Neuronal stem cell (in vitro differentiated cells): ENCODE measurements around the gene SF3B2.

Experiments used
- DNase-seq: peaks from one replicate; pipeline ENCODE4 v3.0.0-alpha.2; 2013; ENCODE audit warnings: low spot score
- H2AFZ ChIP-seq: one replicate; pipeline ENCODE4 v1.6.1; 2013; ENCODE audit warnings: mild to moderate bottlenecking, low read length, inconsistent platforms
- H2AK5ac ChIP-seq: 2 replicates; pipeline ENCODE4 v1.6.1; 2013; ENCODE audit warnings: low read depth, mild to moderate bottlenecking, inconsistent platforms, low read length, moderate library complexity, mixed read lengths
- H2BK120ac ChIP-seq: 2 replicates; pipeline ENCODE4 v1.6.1; 2013; ENCODE audit warnings: low read depth, mild to moderate bottlenecking, inconsistent platforms, low read length, moderate library complexity, mixed read lengths
- H2BK12ac ChIP-seq: one replicate; pipeline ENCODE4 v1.6.1; 2013; ENCODE audit warnings: low read length, inconsistent platforms
- H2BK15ac ChIP-seq: 2 replicates; pipeline ENCODE4 v1.6.1; 2013; ENCODE audit warnings: mild to moderate bottlenecking, low read length, inconsistent platforms, mixed read lengths
- H2BK5ac ChIP-seq: one replicate; pipeline ENCODE4 v1.6.1; 2013; ENCODE audit warnings: inconsistent platforms, mild to moderate bottlenecking, low read length, moderate library complexity
- H3K14ac ChIP-seq: one replicate; pipeline ENCODE4 v1.6.1; 2013; ENCODE audit warnings: low read length, inconsistent platforms
- H3K18ac ChIP-seq: 2 replicates; pipeline ENCODE4 v1.6.1; 2013; ENCODE audit warnings: low read length, inconsistent platforms
- H3K23ac ChIP-seq: 2 replicates; pipeline ENCODE4 v1.6.1; 2013; ENCODE audit warnings: low read depth, mild to moderate bottlenecking, mixed read lengths, low read length, inconsistent platforms; ENCODE audit not compliant: poor library complexity
- H3K27ac ChIP-seq: replicated peaks from 3 replicates; pipeline ENCODE4 v1.5.1; 2013; ENCODE audit warnings: low read length, inconsistent platforms
- H3K27me3 ChIP-seq, 3 experiments: 2 replicates each; pipeline ENCODE4 v1.6.1; 2013; ENCODE audit warnings: low read length in 3 of 3, mild to moderate bottlenecking in 2 of 3, inconsistent platforms in 1 of 3, low read depth in 1 of 3, mixed read lengths in 1 of 3, moderate library complexity in 1 of 3; ENCODE audit not compliant: control insufficient read depth in 3 of 3, insufficient read depth in 3 of 3
- H3K36me3 ChIP-seq, 2 donors: replicated peaks in 1 of 2; 2 replicates each; pipeline ENCODE4 v1.6.1; 2013; ENCODE audit warnings: low read length in 2 of 2; ENCODE audit not compliant: control insufficient read depth in 2 of 2, insufficient read depth in 2 of 2
- H3K4ac ChIP-seq: 2 replicates; pipeline ENCODE4 v1.6.1; 2013; ENCODE audit warnings: inconsistent platforms, mild to moderate bottlenecking, low read length, moderate library complexity
- H3K4me1 ChIP-seq, 2 donors: 1 replicate in 1 of 2; 2 replicates in 1 of 2; pipeline ENCODE4 v1.6.1; 2013; ENCODE audit warnings: low read length in 2 of 2, low read depth in 1 of 2; ENCODE audit not compliant: control insufficient read depth in 2 of 2, insufficient read depth in 1 of 2
- H3K4me2 ChIP-seq: one replicate; pipeline ENCODE4 v1.6.1; 2013; ENCODE audit warnings: mild to moderate bottlenecking, low read length, inconsistent platforms; ENCODE audit not compliant: insufficient read depth, poor library complexity, severe bottlenecking
- H3K4me3 ChIP-seq, 2 donors: 2 replicates each; pipeline ENCODE4 v1.5.1; 2013; ENCODE audit warnings: low read length in 2 of 2, mild to moderate bottlenecking in 2 of 2, inconsistent platforms in 1 of 2, moderate library complexity in 1 of 2
- H3K79me1 ChIP-seq: one replicate; pipeline ENCODE4 v1.6.1; 2013; ENCODE audit warnings: low read depth, mild to moderate bottlenecking, inconsistent platforms, low read length, moderate library complexity
- H3K9ac ChIP-seq: one replicate; pipeline ENCODE4 v1.6.1; 2013; ENCODE audit warnings: mild to moderate bottlenecking, low read depth, low read length, inconsistent platforms; ENCODE audit not compliant: poor library complexity
- H3K9me3 ChIP-seq, 2 donors: replicated peaks in 1 of 2; 2 replicates each; pipeline versions ENCODE3 to v1.6.1; 2013; ENCODE audit warnings: low read length in 2 of 2, mild to moderate bottlenecking in 2 of 2, inconsistent platforms in 1 of 2, low read depth in 1 of 2, mixed read lengths in 1 of 2, moderate library complexity in 1 of 2; ENCODE audit not compliant: control insufficient read depth in 2 of 2, insufficient read depth in 1 of 2
- H4K8ac ChIP-seq: one replicate; pipeline ENCODE4 v1.6.1; 2013; ENCODE audit warnings: low read depth, mild to moderate bottlenecking, inconsistent platforms, low read length, moderate library complexity
- H4K91ac ChIP-seq: one replicate; pipeline ENCODE4 v1.6.1; 2013; ENCODE audit warnings: low read length, low read depth, mild to moderate bottlenecking, inconsistent platforms; ENCODE audit not compliant: poor library complexity
- WGBS, 2 donors: extraction: QIAGEN DNeasy Blood & Tissue Kit; methylation state at CpG; one replicate each; pipeline ENCODE4 v1.1.7; 2013; ENCODE audit warnings: missing lambda C conversion rate in 2 of 2, mixed read lengths in 1 of 2; ENCODE audit not compliant: insufficient read length in 2 of 2, insufficient replicate concordance in 1 of 2; ENCODE audit errors: extremely low coverage in 2 of 2; 5-methylcytosine and 5-hydroxymethylcytosine counted together

Gene SF3B2

GRCh38 chr11:66069715-66070603 lies 17.8 kb downstream of the SF3B2 start, which contains the start of gene PACS1:
Gene PACS1, plus strand, starts transcription at chr11:66070272. Its CDS starts 215 bp downstream, at chr11:66070487.
- Histone ChIP-seq H3K9me3 (peaks cover 2 to 4% of the 10 kb centered on the region in 2 donors), H2BK15ac (no peak within 1 kb of the TSS), H2AFZ (peak within 1 kb of the TSS; percentile 90), H3K23ac (peak within 1 kb of the TSS; percentile 68), H3K36me3 (peaks cover 28 to 69% of the 10 kb centered on the region in 2 donors), H3K79me1 (no peaks in the 10 kb centered on the region), H3K4me2 (peak within 1 kb of the TSS; percentile 70), H2BK120ac (no peak within 1 kb of the TSS), H3K4ac (no peak within 1 kb of the TSS), H3K4me3 (peak within 1 kb of the TSS; percentile 82 to 97), H4K8ac (no peak within 1 kb of the TSS), H2BK5ac (no peak within 1 kb of the TSS), H2AK5ac (peak within 1 kb of the TSS; percentile 18), H3K4me1 (peaks cover 4 to 7% of the 10 kb centered on the region in 2 donors), H4K91ac (no peak within 1 kb of the TSS), H3K14ac (peak within 1 kb of the TSS; percentile 94), H2BK12ac (no peak within 1 kb of the TSS), H3K27ac (peak within 1 kb of the TSS; percentile 43), H3K9ac (peak within 1 kb of the TSS; percentile 99), H3K18ac (peak within 1 kb of the TSS; percentile 93), H3K27me3 (no peaks in the 10 kb centered on the region)
- no CpG with 5 or more reads among the region's 120 CpGs for WGBS, 2 donors
- DNase-seq: no peak

- Histone ChIP-seq H3K79me1 (no peaks in the 10 kb centered on the region), H3K4me1 (peaks cover 4 to 7% of the 10 kb centered on the region in 2 donors), H3K27ac (no peak overlapping the region), H2BK5ac (no peak overlapping the region), H4K8ac (no peak overlapping the region), H3K9ac (peak overlapping the region; percentile 99), H2BK12ac (no peak overlapping the region), H3K18ac (peak overlapping the region; percentile 93), H3K27me3 (no peaks in the 10 kb centered on the region), H3K9me3 (peaks cover 0 to 2% of the 10 kb centered on the region in 2 donors), H2AFZ (peak overlapping the region; percentile 90), H4K91ac (no peak overlapping the region), H3K36me3 (peaks cover 26 to 63% of the 10 kb centered on the region in 2 donors), H3K4me3 (peak overlapping the region; percentile 82 to 97), H3K23ac (peak overlapping the region; percentile 68), H2AK5ac (no peak overlapping the region), H2BK15ac (no peak overlapping the region), H2BK120ac (no peak overlapping the region), H3K14ac (peak overlapping the region; percentile 94), H3K4ac (no peak overlapping the region), H3K4me2 (peak overlapping the region; percentile 70)
- DNase-seq: no peak
- no CpG with 5 or more reads among the region's 60 CpGs for WGBS, 2 donors
Observed at GRCh38 chr11:66070604-66071380, 18.6 kb downstream of the SF3B2 start.

GRCh38 chr11:66071381-66071801 lies 19.2 kb downstream of the SF3B2 start:
- Histone ChIP-seq H3K27ac (no peak overlapping the region), H3K4me2 (peak overlapping the region; percentile 70), H3K9me3 (peaks cover 0 to 2% of the 10 kb centered on the region in 2 donors), H3K4me3 (peak overlapping the region; percentile 82 to 97), H3K36me3 (peaks cover 25 to 57% of the 10 kb centered on the region in 2 donors), H2AFZ (no peak overlapping the region), H3K79me1 (no peaks in the 10 kb centered on the region), H3K4me1 (peaks cover 4 to 7% of the 10 kb centered on the region in 2 donors), H2AK5ac (no peak overlapping the region), H3K23ac (no peak overlapping the region), H2BK120ac (no peak overlapping the region), H4K91ac (no peak overlapping the region), H3K9ac (no peak overlapping the region), H2BK12ac (no peak overlapping the region), H3K27me3 (no peaks in the 10 kb centered on the region), H3K4ac (no peak overlapping the region), H3K14ac (no peak overlapping the region), H3K18ac (no peak overlapping the region), H2BK15ac (no peak overlapping the region), H2BK5ac (no peak overlapping the region), H4K8ac (no peak overlapping the region)
- DNase-seq: no peak
- WGBS, 2 donors: no CpG with 5 or more reads among the region's 2 CpGs
